HepG2 (cell line): Measurements from ENCODE around the gene HSPB8. TPM values are rescaled to one million over a fixed set of nuclear protein-coding genes. Genes with fewer than 3 reads are reported as not detected.

Experiments used
- ATAC-seq: fragments of 200-7000 bp; cut with Tn5 transposase; 3 replicates; pipeline ENCODE4 v1.9.1; 2020; ENCODE audit warnings: mild to moderate bottlenecking, moderate library complexity
- BruUV-seq: library from RNA; stranded (reverse); fragments of 400-500 nt; replicated peaks from 2 replicates; lab custom pipeline; 2021; lab: Mats Ljungman, UMichigan
- CTCF ChIA-PET: fragments of 300-600 bp; formaldehyde crosslinking; extraction: SDS; loops from one replicate; lab custom pipeline; 2021; ENCODE audit warnings: low total read pairs, inconsistent platforms, low intra/inter-chr PET ratio; lab: Yijun Ruan, JAX
- POLR2A ChIA-PET: fragments of 350-600 bp; sonication (Branson Sonifier 250); formaldehyde crosslinking; loops from one replicate; lab custom pipeline; 2020; ENCODE audit warnings: antibody characterized with exemption, inconsistent platforms; lab: Yijun Ruan, JAX
- DNase-seq: peaks from one replicate; pipeline ENCODE4 v3.0.0-alpha.2; 2015; ENCODE audit warnings: low spot score
- FAIRE-seq: peaks from 3 replicates; lab custom pipeline; 2011; peaks lifted over from hg19 to GRCh38; lab: Jason Lieb, UNC
- H2AFZ ChIP-seq: one replicate; pipeline ENCODE4 v1.6.1; 2011; ENCODE audit warnings: low read length, inconsistent platforms
- H3K27ac ChIP-seq: fragments of 300-600 bp; 3 replicates; pipeline ENCODE4 v1.8.0; 2011; ENCODE audit warnings: mixed run types, mild to moderate bottlenecking, mixed read lengths, low read length, inconsistent platforms; ENCODE audit not compliant: insufficient read depth; ENCODE audit errors: extremely low read length
- H3K27me3 ChIP-seq, 2 experiments: fragments of 200-600 bp in 1 of 2; 2 replicates in 1 of 2; 3 replicates in 1 of 2; pipeline versions ENCODE4 v1.6.0 to v1.8.0; 2011; ENCODE audit warnings: low read length in 2 of 2, mild to moderate bottlenecking in 2 of 2, moderate library complexity in 2 of 2, inconsistent platforms in 1 of 2; ENCODE audit not compliant: insufficient read depth in 2 of 2, control insufficient read depth in 1 of 2
- H3K36me3 ChIP-seq, 2 experiments: fragments of 200-600 bp in 1 of 2; replicated peaks in 1 of 2; 2 replicates in 1 of 2; 3 replicates in 1 of 2; pipeline versions ENCODE4 v1.5.1 to v1.8.0; 2011; ENCODE audit warnings: low read length in 2 of 2, inconsistent platforms in 1 of 2; ENCODE audit not compliant: insufficient read depth in 2 of 2, control insufficient read depth in 1 of 2
- H3K4me1 ChIP-seq: 2 replicates; pipeline ENCODE4 v1.5.1; 2012; ENCODE audit warnings: low read length, inconsistent platforms; ENCODE audit not compliant: insufficient read depth
- H3K4me2 ChIP-seq: 2 replicates; pipeline ENCODE4 v1.6.0; 2011; ENCODE audit warnings: low read depth, low read length, inconsistent platforms
- H3K4me3 ChIP-seq, 3 experiments: fragments of 200-600 bp in 1 of 3; sonication (generic), shearing (Covaris generic) in 1 of 3; replicated peaks in 1 of 3; 2 replicates each; pipeline ENCODE4 v1.5.1; 2011 to 2016; ENCODE audit warnings: low read length in 3 of 3, inconsistent platforms in 2 of 3, low read depth in 2 of 3, mild to moderate bottlenecking in 2 of 3, control low read depth in 1 of 3, mixed read lengths in 1 of 3; ENCODE audit not compliant: insufficient read depth in 1 of 3
- H3K79me2 ChIP-seq: one replicate; pipeline ENCODE4 v1.6.1; 2011; ENCODE audit warnings: low read length, inconsistent platforms; ENCODE audit not compliant: insufficient read depth
- H3K9ac ChIP-seq: 2 replicates; pipeline ENCODE4 v1.6.0; 2011; ENCODE audit warnings: mild to moderate bottlenecking, low read depth, low read length, inconsistent platforms; ENCODE audit not compliant: insufficient read depth
- H3K9me3 ChIP-seq: 2 replicates; pipeline ENCODE4 v1.5.1; 2012; ENCODE audit warnings: mild to moderate bottlenecking, low read length
- H4K20me1 ChIP-seq: 2 replicates; pipeline ENCODE4 v1.6.0; 2011; ENCODE audit warnings: inconsistent platforms, mild to moderate bottlenecking, low read length, moderate library complexity; ENCODE audit not compliant: insufficient read depth
- ATM ChIP-seq: fragments of 450-650 bp; IDR thresholded peaks from 2 replicates; pipeline ENCODE4 v1.7.1; 2017; ENCODE audit warnings: mild to moderate bottlenecking, borderline replicate concordance
- CREB1 ChIP-seq, 2 experiments: fragments of 450-650 bp in 1 of 2; IDR thresholded peaks; 2 replicates each; pipeline ENCODE4 v1.6.1; 2016 to 2017; ENCODE audit warnings: control low read depth in 1 of 2, mild to moderate bottlenecking in 1 of 2, missing compliant biosample characterization in 1 of 2, missing genetic modification characterization in 1 of 2
- FUBP1 ChIP-seq: sonication (generic); formaldehyde crosslinking; IDR thresholded peaks from 2 replicates; pipeline ENCODE4 v1.5.1; 2020; ENCODE audit warnings: missing genetic modification reagents, mild to moderate bottlenecking, borderline replicate concordance
- HIC2 ChIP-seq: sonication (generic); formaldehyde crosslinking; IDR thresholded peaks from 2 replicates; pipeline ENCODE4 v1.9.0; 2022; ENCODE audit warnings: low read depth, missing genetic modification reagents
- IKZF1 ChIP-seq: fragments of 450-650 bp; IDR thresholded peaks from 2 replicates; pipeline ENCODE4 v1.7.1; 2016
- MED8 ChIP-seq: sonication (generic); formaldehyde crosslinking; IDR thresholded peaks from 2 replicates; pipeline ENCODE4 v1.8.1; 2023; ENCODE audit warnings: mild to moderate bottlenecking, missing genetic modification reagents; ENCODE audit not compliant: insufficient replicate concordance
- PRDM10 ChIP-seq: sonication (generic); formaldehyde crosslinking; IDR thresholded peaks from 2 replicates; pipeline ENCODE4 v1.4.0; 2020; ENCODE audit warnings: low read depth, missing genetic modification reagents
- SMARCC2 ChIP-seq: fragments of 450-650 bp; IDR thresholded peaks from 2 replicates; pipeline ENCODE4 v1.6.1; 2017; ENCODE audit warnings: antibody characterized with exemption, mild to moderate bottlenecking
- THAP11 ChIP-seq: IDR thresholded peaks from 2 replicates; pipeline ENCODE4 v1.6.1; 2016; ENCODE audit warnings: missing biosample characterization, missing genetic modification reagents
- XBP1 ChIP-seq: sonication (generic); formaldehyde crosslinking; IDR thresholded peaks from 2 replicates; pipeline ENCODE4 v1.5.0; 2020; ENCODE audit warnings: missing genetic modification reagents
- ZNF451 ChIP-seq: sonication (generic); formaldehyde crosslinking; IDR thresholded peaks from 2 replicates; pipeline ENCODE4 v1.5.0; 2020; ENCODE audit warnings: mild to moderate bottlenecking, missing genetic modification reagents
- WGBS: methylation state at CpG from one replicate; pipeline ENCODE4 v1.1.6; 2017; ENCODE audit warnings: low lambda C conversion rate; 5-methylcytosine and 5-hydroxymethylcytosine counted together
- in situ Hi-C: cut with HindIII; loops from 2 replicates; pipeline ENCODE4 v1.10.0; 2017; ENCODE audit warnings: low pct_unique_long_range_greater_than_20kb; ENCODE audit not compliant: extremely low pct_ligation_motif_present
- intact Hi-C: fragments of 100-400 bp; cut with micrococcal nuclease; formaldehyde crosslinking; loops from one replicate; pipeline ENCODE4 v1.10.0; 2022; ENCODE audit not compliant: unreplicated experiment
- polyA plus RNA-seq, 8 experiments: library from polyadenylated mRNA; depleted of rRNA in 3 of 8; stranded (reverse) in 7 of 8; unstranded in 1 of 8; fragments of >200 nt; fragmentation: Illumina TruSeq in 4 of 8; extraction: Trizol in 4 of 8; gene quantifications; 2 replicates each; pipeline versions ENCODE4 v1.2.1 to v1.2.3, GENCODE V29; 2011 to 2016; ENCODE audit warnings: low read depth in 4 of 8, missing spikeins in 1 of 8, mixed read lengths in 1 of 8; ENCODE audit not compliant: insufficient read depth in 1 of 8
- total RNA-seq, 5 experiments: library from RNA; depleted of rRNA; stranded (reverse); fragments of >200 nt; fragmentation: Illumina TruSeq; extraction: Trizol; gene quantifications; 2 replicates each; pipeline ENCODE4 v1.2.3, GENCODE V29; 2016; ENCODE audit warnings: low read depth in 1 of 5

The HSPB8 gene
- total and polyA plus RNA-seq, 2 of the 13 experiments (the other 11 are each of a cell fraction or from before 2014, with no cell fraction given), result 0.49 to 0.54 TPM

- no peak for TF ChIP-seq MED8 (CRISPR knock-in tag)
- DNase-seq (no peak), ATAC-seq (no peak), FAIRE-seq (no peak)
- Histone ChIP-seq H3K79me2 (no peaks in the 10 kb centered on the region), H3K4me3 (no peak overlapping the region), H2AFZ (no peak overlapping the region), H3K4me2 (no peak overlapping the region), H3K9me3 (no peaks in the 10 kb centered on the region), H3K4me1 (no peaks in the 10 kb centered on the region), H3K36me3 (no peaks in the 10 kb centered on the region), H3K27ac (no peak overlapping the region), H3K27me3 (no peaks in the 10 kb centered on the region), H4K20me1 (0 out of 2 replicates have a peak, but pooled peaks cover 3% of the 10 kb centered on the region), H3K9ac (no peak overlapping the region)
- CTCF ChIA-PET, result no interaction called here
- intact Hi-C loops (no loop called here), in situ Hi-C loops (no loop called here)
- POLR2A ChIA-PET, result no interaction called here
- BruUV-seq, result no TSS peak
- 60% methylated on average over 5 of the region's 5 CpGs for WGBS
These were observed 52.1 kb downstream of the HSPB8 start for GRCh38 chr12:119230807-119231206.

GRCh38 chr12:119231774-119232173 is 53.0 kb downstream of the HSPB8 start:
- Histone ChIP-seq H3K9ac (no peak overlapping the region), H3K79me2 (no peaks in the 10 kb centered on the region), H3K4me1 (no peaks in the 10 kb centered on the region), H4K20me1 (0 out of 2 replicates have a peak, but pooled peaks cover 3% of the 10 kb centered on the region), H3K4me2 (no peak overlapping the region), H3K36me3 (no peaks in the 10 kb centered on the region), H3K27ac (no peak overlapping the region), H3K27me3 (no peaks in the 10 kb centered on the region), H3K4me3 (no peak overlapping the region), H2AFZ (no peak overlapping the region), H3K9me3 (no peaks in the 10 kb centered on the region)
- 61% methylated on average over 4 of the region's 4 CpGs for WGBS
- FAIRE-seq, result no peak
- CTCF ChIA-PET, result no interaction called here
- ATAC-seq, result no peak
- intact Hi-C loops, result no loop called here
- no peak for DNase-seq
- in situ Hi-C loops, result no loop called here
- POLR2A ChIA-PET, result no interaction called here
- no TSS peak for BruUV-seq
- no peak for TF ChIP-seq HIC2 (CRISPR knock-in tag)
- TF ChIP-seq ATM, result no peak
- TF ChIP-seq CREB1 (IDR thresholded peaks at IDR 0.05), result no peak
- TF ChIP-seq CREB1 (CRISPR knock-in tag; IDR thresholded peaks at IDR 0.05), result no peak
- TF ChIP-seq XBP1, result no peak
- TF ChIP-seq FUBP1 (CRISPR knock-in tag), result no peak
- TF ChIP-seq IKZF1, result no peak
- TF ChIP-seq ZNF451 (CRISPR knock-in tag), result no peak
- TF ChIP-seq PRDM10 (CRISPR knock-in tag), result no peak
- TF ChIP-seq THAP11 (CRISPR knock-in tag), result no peak
- TF ChIP-seq SMARCC2, result no peak
